NCI-H82 (cell line): Measurements from ENCODE around the gene SLC1A2.

Experiments
- DNase-seq: peaks from one replicate; lab custom pipeline; 2025; lab: John Stamatoyannopoulos, UW

SLC1A2 gene

DNA sequence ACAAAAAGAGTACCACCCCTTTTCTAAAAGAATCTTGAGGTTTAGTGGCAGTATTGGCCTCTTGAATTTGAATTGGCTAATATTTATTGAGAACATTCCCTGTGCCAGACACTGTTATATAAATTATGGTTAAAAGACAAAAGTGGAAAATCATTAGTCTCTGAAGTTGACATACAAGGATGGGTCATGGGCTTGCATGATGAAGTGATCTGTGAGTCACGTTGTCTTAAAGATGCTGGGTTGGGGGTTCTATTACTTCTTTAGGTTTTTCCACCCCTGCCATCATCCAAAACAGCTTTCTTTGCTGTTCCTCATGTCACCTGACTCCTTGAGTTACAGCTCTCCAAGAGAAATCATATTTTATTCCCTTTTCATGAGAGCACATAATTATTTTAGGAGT is 195.4 kb downstream of the SLC1A2 start:
- peak; percentile 29 for DNase-seq

DNA sequence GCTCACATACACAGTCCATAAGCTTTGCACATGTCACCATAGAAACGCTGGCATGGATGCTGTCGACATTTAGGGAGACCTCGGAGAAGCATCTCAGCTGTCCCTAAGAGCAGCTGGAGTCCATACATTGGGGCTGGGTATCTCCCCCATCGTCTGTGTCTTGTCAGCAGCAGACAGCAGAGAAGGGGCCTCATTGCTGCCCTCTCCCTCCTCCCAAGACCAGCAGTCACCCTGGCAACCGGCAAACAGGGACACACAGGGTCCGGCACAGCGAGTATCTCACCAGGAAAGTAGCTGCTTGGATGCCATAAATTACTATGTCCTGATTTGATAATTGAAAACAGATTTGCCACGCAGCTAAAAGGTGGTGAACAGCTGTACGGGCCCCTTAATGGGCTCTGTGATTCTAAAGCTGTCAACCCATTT is 196.0 kb downstream of the SLC1A2 start:
- DNase-seq: peak; percentile 97

DNA sequence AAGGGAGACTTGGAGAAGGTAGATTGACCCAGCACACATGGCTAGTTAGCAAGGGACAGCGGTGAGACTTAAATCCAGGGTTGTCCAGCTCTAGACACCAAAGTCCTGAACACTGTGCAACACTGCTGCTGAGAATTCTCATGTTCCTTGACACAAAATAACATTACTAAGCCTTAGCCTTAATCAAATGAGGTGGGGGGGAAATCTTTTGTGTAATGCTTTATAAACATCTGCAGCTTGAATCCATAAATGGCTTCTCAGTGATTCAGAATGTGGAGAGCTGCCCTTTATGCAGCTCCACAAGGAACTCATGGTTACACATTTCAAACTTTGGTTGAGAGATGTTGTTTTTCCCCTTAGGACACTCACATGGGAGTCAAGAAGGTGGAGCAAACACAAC is 200.4 kb downstream of the SLC1A2 start:
- DNase-seq: no peak

DNA sequence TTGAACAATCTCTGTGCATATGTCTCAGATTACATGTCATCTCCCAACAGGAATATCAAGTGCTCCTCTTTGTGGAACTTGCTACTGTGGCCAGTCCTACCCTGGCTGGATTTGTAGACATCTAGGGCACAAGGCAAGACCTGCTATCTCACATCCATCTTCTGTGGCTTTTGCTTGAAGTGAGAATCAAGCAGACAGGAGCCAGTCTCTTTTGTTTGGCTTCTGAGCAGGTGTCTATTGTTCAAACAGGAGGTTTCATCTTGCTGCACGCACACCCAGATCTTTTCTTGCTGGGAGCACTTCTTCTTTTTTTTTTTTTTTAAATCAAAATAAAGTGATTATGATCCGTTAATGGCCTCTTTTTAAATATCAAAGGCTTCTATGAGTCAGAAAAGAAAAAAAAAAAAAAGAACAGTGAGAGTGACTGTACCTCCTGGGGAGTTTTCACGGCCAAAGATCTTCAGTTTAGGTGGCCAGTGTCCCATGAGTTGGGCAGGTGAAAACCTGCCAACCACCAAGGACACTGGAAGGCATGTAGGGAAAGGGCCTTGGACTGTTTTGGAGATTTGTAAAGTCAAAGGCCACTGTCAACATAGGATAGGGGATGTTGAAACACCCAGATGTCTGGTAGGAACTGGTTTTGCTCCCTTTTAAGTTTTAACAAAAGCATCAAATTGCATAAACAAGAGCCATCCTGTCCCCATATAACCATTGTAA is 202.2 kb downstream of the SLC1A2 start:
- no peak for DNase-seq

DNA sequence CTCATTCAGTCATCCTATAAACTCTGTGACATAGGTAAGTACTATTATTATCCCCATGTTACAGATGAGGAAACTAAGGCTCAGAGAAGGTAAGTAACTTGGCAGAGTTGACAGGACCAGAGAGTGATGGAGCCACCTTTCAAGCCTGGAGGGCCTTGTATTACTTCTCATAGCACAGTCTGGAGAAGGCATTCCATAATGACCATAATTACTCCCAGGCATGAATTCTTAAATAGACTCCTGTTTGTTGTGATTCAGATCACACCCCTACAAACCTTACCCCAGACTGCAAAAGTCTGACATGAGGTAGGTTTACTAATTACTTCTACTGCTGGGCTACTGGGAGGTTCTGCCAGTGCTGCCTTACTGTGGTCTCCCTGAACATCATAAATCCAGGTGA is 203.4 kb downstream of the SLC1A2 start:
- no peak for DNase-seq

DNA sequence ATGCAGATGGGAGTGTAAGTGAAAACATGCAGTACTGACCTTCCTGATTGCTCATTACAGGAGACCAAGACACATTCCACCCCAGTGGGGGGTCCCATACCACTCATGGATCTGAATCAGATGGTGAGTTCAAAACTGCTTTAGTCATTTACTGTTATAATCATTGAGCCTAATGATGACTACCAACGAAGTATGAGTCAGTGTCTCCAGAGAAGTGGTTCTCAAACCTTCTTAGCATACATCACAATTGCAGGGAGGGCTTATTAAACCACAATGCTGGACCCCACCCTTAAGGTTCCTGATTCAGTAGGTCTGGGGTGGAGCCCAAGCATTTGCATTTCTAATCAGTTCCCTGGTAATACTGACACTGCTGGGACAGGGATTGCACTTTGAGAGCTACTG is 204.6 kb downstream of the SLC1A2 start:
- DNase-seq: no peak

DNA sequence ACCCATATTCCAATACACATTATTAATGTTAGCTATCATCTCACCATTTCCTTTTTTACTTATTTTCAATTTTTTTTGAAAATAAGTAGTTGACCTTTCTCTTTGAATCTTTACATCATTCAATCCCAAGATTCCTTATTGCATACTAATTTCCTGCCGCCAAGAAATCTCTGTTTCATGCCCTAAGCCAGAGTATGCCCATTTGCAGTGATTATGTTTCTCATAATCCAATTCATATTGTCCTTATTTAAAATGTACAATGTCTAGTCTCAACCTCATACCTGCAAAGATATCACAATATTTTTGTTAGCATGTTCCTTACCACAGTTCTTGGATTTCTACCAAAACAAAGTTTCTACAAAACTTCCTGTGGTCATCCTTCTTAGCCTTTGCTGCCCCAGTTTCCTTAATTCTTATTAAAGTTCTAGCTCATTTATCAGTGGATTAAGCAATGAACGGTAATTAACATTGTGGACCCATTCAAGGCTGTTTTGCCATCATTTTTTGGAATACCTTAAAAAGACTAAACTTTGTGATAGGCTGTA is 205.1 kb downstream of the SLC1A2 start:
- no peak for DNase-seq

DNA sequence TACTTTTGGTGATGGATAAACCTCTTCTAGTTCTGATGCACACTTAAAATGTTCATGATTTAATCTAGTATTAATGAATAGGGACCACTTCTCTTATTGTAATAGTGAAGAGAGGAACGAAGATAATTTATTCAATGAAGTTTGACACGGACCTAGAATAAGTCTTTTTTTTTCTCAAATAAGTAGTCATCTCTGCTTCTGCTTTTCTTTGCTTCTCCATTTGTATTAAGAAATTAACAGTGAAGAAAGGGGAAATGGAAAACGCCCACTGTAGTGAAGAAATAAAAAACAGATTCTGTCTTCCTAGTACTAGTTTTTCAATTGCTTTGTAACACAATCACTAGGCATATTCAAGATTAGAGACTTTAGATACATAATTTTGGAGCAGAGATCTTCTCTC is 207.4 kb downstream of the SLC1A2 start:
- DNase-seq: no peak

DNA sequence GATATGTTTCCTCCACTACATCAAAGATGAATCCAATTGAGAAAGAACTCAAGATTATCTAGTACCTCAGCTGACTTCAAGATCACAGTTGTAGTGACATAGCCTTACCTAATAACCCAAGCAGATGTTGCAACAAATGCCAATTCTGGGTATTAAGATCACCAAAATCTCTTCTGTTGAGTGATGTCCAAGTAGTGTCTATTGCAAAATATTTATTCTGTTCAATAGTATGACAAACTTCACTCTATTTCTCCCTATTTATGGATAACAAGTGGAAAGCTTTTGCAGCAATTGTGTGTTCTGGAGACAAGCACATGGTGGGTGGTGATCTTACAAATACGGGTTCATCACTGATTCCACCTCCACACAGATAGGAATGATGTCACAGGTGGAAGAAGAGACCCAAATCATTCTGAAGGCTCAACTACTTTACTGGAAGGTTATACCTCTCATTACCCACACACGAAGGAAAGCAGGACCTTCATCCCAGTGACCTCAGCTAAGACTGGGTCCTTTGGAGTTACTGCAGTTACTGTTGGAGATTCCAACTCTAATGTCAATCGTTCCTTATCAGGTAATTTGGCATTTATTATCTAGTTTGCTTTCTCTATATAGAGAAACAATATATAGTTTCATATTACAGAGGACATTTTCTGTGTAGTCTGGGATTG is 208.3 kb downstream of the SLC1A2 start:
- no peak for DNase-seq

DNA sequence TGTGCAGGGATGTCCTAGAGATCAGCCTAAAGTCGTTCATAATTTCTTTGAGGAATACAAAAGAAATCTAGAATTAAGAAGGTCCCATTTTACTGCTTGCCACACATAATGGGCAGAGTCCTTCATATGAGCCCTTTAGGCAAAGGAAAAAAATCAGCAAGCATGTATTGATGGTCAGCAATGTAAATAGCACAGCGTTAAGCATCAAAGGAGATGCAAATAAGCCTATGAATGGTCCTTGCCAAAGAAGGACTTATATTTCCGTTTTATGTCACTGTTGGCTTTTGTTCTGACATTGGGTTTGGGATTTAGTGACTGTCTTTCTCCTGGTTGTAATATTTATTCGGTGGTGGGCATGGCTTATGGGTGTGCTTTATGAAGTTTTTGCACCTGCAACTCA is 210.6 kb downstream of the SLC1A2 start:
- no peak for DNase-seq

DNA sequence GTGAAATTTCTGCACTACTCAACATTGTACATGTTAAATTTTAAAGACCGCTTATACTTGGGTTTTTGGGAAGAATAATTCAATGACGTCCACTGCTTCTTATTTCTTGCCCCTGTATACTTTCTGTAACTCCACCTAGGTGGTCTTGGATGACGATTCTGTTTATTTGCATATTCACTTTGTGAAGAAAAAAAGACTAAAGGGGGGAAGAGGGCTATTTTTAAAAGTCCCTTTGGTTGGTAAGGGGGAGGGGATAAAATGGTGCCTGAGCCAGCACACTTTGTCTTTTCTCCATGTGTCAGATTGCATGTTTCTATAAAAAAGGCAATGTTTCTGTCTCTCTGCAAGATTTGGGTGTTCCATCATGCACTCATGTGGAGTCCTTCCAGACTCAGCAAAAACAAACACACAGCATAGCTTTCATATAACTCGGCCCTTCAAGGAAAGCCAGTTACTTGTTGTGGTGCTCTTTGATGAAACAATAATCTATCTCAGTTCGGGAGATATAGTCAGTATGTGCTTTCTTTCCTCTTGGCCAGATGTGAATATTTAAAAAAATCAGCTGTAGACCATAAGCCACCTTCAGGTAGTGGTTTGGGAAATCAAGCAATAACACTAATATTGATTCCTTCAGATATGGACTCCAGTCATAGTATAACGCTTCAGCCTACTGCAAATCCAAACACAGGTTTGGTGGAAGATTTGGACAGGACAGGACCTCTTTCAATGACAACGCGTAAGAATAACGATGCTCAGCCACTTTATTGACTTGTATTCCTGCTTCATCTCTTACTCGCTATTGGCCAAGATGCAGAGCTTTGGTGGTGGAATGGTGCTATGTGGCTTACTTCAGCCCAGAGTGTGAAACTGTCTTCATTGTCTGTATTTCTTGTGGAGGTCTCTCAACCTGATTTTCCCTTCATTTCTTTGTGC is 211.6 kb downstream of the SLC1A2 start:
- no peak for DNase-seq

DNA sequence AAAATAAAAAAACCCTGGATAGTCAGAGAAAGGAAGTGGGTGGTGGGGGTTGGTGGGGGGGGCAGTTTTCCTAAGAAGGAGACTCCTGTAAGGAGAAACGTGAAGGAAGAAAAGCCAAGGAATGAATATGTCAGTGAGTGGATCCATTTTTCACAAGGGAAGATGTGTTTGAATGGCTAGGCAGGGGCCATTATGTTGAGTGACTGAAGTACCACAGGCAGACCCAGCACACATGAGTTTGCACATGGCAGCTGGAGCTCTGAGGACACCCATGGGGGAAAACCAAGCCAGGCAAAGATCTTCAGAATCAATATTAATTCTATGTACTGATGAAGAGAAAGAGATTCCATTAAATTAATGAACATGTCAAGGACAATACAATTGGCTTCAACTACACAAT is 212.7 kb downstream of the SLC1A2 start:
- DNase-seq: no peak

DNA sequence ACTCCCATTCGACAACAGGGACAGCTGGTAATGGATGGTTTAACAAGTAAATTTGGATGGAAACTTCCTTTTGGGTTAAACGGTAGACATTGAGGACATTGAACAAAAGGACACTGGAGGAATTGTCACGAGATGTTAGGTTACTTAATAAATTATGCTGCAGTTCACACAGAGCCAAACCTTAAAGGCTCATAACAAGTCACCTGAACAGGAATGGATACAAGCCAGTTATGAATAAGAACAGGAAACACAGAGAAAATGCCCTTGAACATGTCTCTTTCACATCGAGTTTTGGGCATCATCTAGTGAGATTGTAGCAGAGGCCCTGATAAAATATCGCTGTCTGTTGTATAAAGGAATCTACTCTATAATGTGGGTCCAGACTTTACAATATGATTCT is 214.7 kb downstream of the SLC1A2 start:
- no peak for DNase-seq
